ENCODE results near the gene PRICKLE2. TPM values are rescaled to one million over a fixed set of nuclear protein-coding genes. Genes with fewer than 3 reads are reported as not detected.

PRICKLE2 gene
- total and polyA plus RNA-seq, 3 donors from 2014 or later: 5.5 to 10.1 (median 9.1) TPM

GRCh38 chr3:64114651-64115050, 110.6 kb downstream of the PRICKLE2 start:
- Histone ChIP-seq H3K9me3 (no peaks in the 10 kb centered on the region), H3K4me1 (no peaks in the 10 kb centered on the region), H3K27me3 (no peaks in the 10 kb centered on the region), H3K36me3 (ENCODE audit: low read depth, missing control alignments) (no peaks in the 10 kb centered on the region), H3K4me3 (no peak overlapping the region), H3K27ac (no peak overlapping the region)
- intact Hi-C loops (cut with DNase I; ENCODE audit: low total_unique reads): no loop called here
- no peak for DNase-seq
- no peak for TF ChIP-seq POLR2A (IDR thresholded peaks at IDR 0.05)

DNA sequence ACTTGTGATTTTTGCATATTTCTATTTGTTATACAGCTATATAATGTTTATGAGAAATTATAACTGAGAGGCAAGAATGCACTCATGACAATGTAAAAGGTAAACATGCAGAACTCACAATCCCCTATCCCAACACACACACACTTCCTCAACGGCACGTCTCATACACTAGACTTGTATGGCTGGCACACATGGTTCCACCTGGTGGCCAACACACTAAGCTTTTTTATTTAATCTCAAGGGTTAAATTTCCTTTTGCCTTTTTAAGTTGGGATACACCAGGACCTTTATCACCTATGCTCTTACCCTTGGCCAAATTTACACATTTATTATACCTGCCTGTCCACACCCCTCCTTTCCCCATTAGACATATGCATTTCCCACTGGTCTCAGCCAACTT, 113.4 kb downstream of the PRICKLE2 start:
- Histone ChIP-seq H3K4me1 (no peaks in the 10 kb centered on the region), H3K9me3 (no peaks in the 10 kb centered on the region), H3K36me3 (ENCODE audit: low read depth, missing control alignments) (no peaks in the 10 kb centered on the region), H3K4me3 (no peak overlapping the region), H3K27me3 (no peaks in the 10 kb centered on the region), H3K27ac (no peak overlapping the region)
- 46 to 88% methylated on average over 2 of the region's 2 CpGs for WGBS, 2 donors
- intact Hi-C loops (cut with DNase I; ENCODE audit: low total_unique reads): no loop called here
- no peak for TF ChIP-seq CTCF (IDR thresholded peaks at IDR 0.05)
- no peak for TF ChIP-seq POLR2A (IDR thresholded peaks at IDR 0.05)
- DNase-seq: no peak

- no peaks in the 10 kb centered on the region for H3K4me1 ChIP-seq
- no peak overlapping the region for H3K27ac ChIP-seq
- no peak for TF ChIP-seq CTCF (IDR thresholded peaks at IDR 0.05)
- no peak for DNase-seq
- intact Hi-C loops (cut with DNase I; ENCODE audit: low total_unique reads): no loop called here
- no peaks in the 10 kb centered on the region for H3K36me3 ChIP-seq (ENCODE audit: low read depth, missing control alignments)
- no peaks in the 10 kb centered on the region for H3K27me3 ChIP-seq
- H3K4me3 ChIP-seq: no peak overlapping the region
- 63 to 80% methylated on average over 2 of the region's 2 CpGs for WGBS, 2 donors
- no peaks in the 10 kb centered on the region for H3K9me3 ChIP-seq
Measured at GRCh38 chr3:64111083-64111482, 114.2 kb downstream of the PRICKLE2 start.

GRCh38 chr3:64110071-64110470, 115.2 kb downstream of the PRICKLE2 start:
- DNase-seq: no peak
- H3K27me3 ChIP-seq: no peaks in the 10 kb centered on the region
- intact Hi-C loops (cut with DNase I; ENCODE audit: low total_unique reads): no loop called here
- H3K4me3 ChIP-seq: no peak overlapping the region
- WGBS, 2 donors: 0 to 92% methylated on average over 1 of the region's 1 CpG
- TF ChIP-seq CTCF (IDR thresholded peaks at IDR 0.05) (no peak), POLR2A (IDR thresholded peaks at IDR 0.05) (no peak)
- H3K4me1 ChIP-seq: peaks cover 2% of the 10 kb centered on the region
- H3K36me3 ChIP-seq (ENCODE audit: low read depth, missing control alignments): no peaks in the 10 kb centered on the region
- peak overlapping the region; percentile 9 to 52 for H3K27ac ChIP-seq
- H3K9me3 ChIP-seq: no peaks in the 10 kb centered on the region

DNA sequence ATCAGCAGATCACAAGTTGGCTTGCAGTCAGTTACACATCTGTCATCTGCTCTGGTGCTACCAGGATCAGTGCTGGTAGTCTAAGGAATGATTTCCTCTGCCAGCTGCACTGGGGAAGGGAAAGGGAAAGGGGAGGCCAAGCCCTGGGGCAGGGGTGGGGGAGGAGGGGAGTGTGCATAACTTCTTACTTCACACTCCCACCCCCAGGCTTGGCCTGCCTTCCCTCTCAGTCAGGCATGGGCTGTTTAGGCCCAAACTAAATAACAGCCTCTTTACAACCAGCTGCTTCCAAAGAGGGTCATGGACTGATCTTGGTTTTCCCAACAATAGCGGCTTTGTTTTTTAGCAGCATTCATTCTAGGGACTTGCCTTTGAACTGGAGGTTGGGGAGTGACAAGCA, 115.8 kb downstream of the PRICKLE2 start:
- H3K36me3 ChIP-seq (ENCODE audit: low read depth, missing control alignments): no peaks in the 10 kb centered on the region
- DNase-seq: peak; percentile 44
- H3K27me3 ChIP-seq: no peaks in the 10 kb centered on the region
- TF ChIP-seq POLR2A (IDR thresholded peaks at IDR 0.05) (no peak), CTCF (IDR thresholded peaks at IDR 0.05) (no peak)
- intact Hi-C loops (cut with DNase I; ENCODE audit: low total_unique reads): no loop called here
- H3K9me3 ChIP-seq: no peaks in the 10 kb centered on the region
- WGBS, 2 donors: 58 to 70% methylated on average over 1 of the region's 1 CpG
- H3K4me1 ChIP-seq: peaks cover 8% of the 10 kb centered on the region
- peak overlapping the region in 1 of 2 donors; percentile 52 for H3K27ac ChIP-seq
- no peak overlapping the region for H3K4me3 ChIP-seq

Measured in testis (tissue), 3 donors.